Activated CD8-positive, alpha-beta memory T cell treated with anti-CD3 and anti-CD28 coated beads, Interleukin-2, amount 50 U/mL, for 1 hour (primary cell): ENCODE measurements around the gene ABR.
A peak's percentile ranks its signal among the peaks of the same experiment; 100 is the strongest.
"Not testable (repeated sequence)": the region's sequence is repeated elsewhere in the genome, so short reads cannot be mapped to it uniquely, and the experiment has no call there.

Experiments
- DNase-seq: peaks from one replicate; pipeline ENCODE4 v3.0.0-alpha.2; 2020; ENCODE audit errors: extremely low read depth

Gene ABR

DNA sequence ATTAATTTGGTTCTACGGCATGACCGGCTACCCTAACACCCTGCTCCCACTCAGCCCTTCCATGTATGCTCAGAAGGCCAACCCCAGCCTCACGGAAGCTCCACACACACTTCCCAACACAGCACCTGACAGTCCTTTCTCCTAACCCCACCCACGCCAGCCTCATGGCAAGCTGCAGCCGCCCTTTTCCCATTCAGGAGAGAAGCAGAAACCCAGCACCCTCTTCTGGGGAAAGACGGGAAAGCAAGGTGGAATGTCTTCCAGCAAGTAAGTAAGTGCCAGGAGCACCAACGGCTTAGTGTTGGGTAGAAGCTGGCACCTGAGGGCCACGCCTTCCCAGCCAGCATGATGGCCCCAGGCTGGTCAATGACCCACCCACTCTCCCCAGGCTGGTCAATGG lies 32.1 kb downstream of the ABR start:
- DNase-seq = no peak

DNA sequence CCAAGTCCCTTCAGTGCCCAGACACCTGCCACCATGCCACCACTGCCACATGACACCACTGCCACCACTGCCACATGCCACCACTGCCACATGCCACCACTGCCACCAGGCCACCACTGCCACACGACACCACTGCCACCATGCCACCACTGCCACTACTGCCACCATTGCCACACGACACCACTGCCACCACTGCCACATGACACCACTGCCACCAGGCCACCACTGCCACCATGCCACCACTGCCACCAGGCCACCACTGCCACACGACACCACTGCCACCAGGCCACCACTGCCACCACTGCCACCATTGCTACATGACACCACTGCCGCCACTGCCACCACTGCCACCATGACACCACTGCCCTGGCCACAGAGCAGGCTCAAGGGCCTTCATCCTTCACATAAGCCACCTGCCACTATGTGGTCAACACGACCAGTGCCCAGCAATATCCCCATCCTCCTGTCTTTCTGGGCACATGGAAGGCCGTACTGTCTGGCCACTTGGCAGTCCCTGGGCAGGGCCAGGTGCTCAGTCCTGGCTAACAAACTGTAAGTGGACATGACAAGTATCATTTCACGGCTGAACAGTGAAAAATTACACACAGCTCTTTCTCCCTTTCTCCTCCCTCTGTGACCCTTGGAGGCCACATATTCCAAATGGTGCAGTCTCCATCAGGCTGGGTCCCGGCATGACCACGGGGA lies 33.1 kb downstream of the ABR start:
- DNase-seq = no peak

DNA sequence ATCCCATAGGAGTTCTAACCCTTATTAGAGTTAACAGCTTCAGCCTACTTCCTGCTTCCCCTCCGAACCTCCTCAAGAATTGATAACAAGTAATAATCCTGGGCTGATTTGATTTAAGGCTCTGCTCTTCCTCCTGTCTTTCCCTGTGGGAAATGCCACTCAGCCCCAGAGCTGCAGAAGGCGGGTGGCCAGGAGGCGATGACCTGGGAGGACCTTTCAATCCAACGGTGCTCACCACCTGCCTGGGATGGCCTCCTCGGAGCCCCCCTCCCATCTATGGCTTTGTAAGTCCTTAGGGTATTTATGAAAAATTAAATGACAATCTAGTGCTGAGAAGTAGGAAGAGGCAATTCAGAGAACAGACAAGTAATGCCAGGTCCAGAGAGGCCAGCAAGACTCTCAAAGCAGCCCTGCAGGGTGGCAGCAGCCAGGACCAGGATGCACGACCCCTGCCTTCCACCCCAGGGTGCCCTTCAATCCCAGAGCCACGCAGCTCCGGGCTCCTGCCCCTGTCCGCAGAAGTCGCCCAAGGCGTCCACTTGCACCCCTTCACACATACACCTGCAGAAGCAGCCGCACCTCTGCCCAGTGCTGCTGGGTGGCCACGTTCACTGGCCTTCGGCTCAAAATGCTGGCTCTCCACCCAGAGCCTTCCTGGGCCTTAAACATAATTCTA lies 34.3 kb downstream of the ABR start:
- DNase-seq = no peak

DNA sequence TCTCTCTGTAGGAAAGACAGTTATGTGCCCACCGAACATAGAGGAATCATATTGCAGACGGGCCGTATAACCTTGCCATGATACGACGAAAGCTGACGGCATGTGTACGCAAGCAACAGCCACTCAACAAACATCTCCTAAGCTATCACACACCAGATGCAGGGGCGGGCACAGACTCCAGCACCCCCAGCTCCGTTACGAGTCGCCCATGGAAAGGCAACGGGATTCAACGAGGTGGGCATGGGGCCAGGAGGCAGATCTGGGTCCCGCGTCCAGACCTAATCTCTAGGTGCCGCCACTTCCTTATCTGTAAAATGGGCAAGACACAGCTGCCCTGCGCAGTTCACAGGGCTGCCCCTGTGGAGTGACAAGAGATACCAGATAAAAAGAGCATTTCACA lies 35.6 kb downstream of the ABR start:
- no peak for DNase-seq

DNA sequence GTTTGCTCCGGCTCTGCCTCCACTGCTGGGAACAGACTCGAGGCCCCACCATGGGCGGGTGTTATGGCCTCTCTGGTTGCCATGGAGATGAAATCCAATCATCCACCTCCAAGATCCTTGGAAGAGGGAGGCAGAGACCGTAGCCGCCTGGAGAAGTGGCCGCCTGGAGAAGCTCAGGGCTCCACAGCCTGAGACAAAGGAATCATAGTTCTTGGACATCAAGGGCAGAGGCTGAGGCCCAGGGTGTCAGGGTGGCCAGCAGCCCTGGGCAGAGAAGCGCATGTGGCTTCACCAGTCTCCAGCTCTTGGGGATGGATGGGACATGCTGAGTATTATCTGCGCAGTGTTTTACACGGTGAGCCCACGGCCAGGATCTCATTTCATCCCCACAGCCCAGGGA lies 36.2 kb downstream of the ABR start:
- DNase-seq = no peak

DNA sequence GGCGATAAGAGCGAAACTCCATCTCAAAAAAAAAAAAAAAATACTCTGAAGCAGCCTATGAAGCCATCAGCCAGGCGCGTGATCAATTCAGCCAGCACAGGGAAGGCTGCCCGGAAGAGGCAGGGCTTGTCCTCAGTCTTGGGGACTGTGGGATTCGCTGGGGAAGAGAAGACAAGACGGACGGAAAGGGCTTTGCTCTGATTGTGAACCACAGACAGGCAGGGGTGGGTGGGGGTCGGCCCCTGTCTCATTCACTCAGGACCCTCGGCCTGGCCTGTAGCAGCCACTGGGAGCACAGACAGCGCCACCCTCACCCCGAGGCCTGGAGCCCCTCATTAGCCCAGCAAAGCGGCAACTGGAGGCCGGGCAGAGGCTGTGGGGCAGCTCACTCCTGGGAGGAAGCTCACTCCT lies 37.2 kb downstream of the ABR start:
- no peak for DNase-seq

DNA sequence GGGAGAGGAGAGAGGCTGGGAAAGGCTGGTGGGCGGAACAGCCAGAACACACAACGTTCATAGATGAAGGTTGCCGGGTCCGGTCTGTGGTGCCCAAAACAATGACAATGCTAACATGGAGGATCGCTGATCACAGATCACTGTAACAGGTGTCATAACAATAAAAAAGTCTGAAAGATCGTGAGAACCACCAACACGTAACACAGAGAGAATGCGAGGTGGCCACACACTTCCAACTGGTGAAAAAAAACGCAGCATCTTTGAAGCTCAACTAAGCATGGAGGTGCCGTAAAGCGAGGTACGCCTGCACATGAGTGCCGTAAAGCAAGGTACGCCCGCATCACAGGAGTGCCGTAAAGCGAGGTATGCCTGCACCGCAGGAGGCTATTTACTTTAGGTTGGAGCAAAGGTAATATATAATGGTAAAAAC lies 42.3 kb downstream of the ABR start:
- DNase-seq = no peak

DNA sequence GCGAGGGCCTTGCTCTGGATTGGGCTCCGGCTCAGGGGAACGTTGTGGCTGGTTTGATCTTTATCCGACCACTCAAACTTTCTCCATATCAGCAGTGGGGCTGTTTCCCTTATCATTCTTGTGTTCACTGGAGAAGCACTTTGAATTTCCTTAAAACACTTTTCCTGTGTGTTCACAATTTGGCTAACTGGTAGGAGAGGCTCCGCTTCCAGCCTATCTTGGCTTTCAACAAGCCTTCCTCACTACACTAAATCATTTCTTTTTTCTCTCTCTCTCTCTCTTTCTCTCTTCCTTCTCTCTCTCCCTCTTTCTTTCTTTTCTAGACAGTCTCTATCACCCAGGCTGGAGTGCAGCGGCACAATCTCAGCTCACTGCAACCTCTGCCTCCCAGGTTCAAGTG lies 43.0 kb downstream of the ABR start:
- no peak for DNase-seq

DNA sequence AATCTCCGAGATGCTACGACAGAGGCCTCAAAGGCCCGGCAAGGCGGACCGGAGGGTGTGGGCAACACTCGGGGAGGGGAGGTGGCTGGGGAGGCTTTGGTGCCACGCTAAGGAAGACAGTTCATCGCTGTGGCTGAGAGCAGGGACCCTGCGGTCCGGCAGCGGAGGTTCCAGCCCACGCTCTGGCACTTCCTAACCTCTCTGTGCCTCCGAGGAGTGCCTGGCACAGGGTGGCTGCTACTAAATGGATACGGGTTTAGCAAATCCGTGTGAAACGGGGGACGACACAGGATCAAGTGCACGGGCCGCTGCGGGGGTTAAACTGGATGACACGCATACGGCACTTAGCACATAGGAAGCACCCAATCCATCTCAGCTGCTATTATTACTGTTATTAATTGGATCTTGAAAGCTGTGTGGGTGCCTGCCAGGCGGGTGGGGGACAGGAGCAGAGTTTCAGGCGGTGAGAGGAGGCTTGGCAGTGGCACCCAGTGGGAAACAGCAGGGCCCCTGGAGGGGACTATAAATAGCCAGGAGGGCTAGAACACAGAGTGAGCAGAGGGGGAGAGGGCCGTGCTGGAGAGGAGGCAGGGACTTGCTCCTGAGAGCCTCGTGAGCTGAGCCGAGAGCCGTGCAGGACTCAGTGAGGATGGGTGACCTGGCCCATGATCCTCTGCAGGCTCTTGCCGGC lies 45.0 kb downstream of the ABR start:
- no peak for DNase-seq

DNA sequence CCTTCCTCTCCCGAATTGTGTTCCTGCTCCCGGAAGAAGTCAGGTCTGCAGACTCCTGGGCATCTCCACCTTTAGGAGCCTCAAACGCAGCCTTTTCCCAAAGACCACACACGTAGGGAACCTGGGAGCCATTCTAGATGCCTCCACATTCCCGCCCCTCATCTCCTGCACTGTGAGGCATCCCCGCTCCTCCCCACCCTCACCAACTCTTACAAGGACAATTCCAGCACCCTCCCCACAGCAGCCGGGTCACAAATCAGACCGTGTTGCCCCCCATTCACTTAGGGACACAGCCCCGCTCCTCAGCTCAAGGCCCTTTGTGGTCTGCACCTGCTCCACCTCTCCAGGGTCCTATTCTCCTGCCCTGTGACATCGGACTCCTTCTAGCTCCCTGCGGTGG lies 49.6 kb downstream of the ABR start:
- DNase-seq = no peak

DNA sequence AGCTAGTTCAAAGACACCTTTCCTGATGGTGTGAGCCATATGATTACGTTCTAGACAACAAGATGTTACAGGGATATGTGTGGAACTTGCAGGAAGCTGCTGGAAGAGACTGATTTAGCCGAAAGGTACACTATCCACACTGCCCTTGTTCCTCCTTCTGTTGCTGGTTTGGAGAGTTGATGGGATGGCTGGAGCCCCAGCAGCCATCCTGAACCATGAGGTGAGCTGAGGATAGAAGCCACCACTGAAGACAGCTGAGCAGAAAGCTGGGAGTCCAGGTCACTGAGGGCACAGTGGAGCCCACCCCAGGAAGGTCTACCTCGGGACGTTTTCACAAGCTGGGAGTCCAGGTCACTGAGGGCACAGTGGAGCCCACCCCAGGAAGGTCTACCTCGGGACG lies 51.3 kb downstream of the ABR start:
- DNase-seq = not testable (repeated sequence)

DNA sequence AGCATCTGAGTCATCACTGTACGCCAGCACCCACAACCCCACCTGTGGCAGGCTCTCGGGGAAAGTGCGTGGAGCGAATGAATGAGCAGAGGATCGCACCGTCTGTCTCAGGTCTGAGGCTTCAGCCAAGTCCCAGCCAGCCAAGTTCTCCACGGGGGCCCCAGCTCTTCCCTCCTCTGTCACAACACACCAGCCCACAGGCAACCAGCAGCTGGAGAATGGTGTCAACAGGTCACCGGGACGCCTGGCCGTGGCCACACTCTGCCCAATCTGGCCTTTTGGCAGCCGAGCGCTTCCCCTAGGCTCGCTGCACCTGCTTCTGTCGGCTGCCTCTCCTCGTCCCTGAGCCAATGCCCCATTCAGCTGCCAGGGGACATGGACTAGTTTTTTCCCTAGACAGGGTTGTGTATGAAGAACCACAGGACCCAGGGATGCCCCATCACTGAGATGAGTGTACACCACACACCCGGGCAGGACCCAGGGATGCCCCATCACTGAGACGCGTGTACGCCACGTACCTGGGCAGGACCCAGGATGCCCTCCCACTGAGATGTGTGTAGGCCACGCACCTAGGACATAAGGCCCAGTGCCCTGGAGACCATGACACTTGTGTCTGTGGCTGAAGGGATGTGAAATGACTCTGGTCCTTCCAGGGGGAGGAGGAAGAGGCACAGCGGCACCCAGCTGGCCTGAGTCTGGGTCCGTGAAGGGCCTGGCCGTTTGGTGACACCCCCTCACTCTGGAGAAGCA lies 52.8 kb downstream of the ABR start:
- DNase-seq = no peak

DNA sequence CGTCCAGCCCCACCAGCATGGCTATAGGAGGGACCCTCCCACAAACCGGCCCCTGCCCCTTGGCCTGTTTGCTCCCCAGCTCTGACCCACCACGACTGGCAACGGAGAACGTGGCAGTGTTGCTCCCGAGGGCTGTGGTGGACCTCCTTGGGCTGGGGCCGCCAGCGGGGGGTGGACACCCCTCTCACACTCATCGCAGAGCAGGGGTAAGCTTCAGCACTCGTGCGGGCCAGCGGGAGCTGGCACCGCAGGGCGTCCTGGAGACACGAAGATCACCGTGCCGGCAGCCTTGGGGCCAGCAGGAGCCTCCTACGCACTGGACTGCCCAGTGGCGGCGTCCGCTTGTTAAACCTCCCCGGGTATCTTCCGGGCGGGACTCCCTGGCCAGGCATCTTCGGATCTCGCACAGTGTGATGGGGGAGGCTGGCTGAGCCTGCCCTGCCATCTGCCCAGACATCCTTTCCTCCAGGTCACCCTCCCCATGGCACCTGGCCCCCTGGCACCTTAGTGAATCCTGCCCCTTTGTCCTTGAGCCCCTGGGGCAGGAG lies 53.5 kb downstream of the ABR start:
- no peak for DNase-seq

DNA sequence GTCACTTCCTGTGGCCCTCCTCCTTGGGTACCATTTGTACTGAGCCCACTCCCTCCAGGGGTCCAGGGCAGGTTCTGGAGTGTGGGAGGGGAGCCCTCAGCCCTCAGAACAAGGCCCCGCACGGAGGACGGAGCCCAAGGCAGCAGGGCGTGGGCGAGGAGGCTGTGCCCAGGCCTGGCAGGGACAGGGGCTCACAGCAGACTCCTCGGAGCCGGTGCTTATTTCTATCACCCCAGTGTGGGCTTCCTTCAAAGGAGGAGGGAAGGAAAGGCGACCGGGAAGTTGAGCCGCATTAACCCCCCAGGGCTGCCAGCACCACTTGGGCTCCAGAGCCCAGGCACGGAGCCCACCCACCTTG lies 54.0 kb downstream of the ABR start:
- no peak for DNase-seq

DNA sequence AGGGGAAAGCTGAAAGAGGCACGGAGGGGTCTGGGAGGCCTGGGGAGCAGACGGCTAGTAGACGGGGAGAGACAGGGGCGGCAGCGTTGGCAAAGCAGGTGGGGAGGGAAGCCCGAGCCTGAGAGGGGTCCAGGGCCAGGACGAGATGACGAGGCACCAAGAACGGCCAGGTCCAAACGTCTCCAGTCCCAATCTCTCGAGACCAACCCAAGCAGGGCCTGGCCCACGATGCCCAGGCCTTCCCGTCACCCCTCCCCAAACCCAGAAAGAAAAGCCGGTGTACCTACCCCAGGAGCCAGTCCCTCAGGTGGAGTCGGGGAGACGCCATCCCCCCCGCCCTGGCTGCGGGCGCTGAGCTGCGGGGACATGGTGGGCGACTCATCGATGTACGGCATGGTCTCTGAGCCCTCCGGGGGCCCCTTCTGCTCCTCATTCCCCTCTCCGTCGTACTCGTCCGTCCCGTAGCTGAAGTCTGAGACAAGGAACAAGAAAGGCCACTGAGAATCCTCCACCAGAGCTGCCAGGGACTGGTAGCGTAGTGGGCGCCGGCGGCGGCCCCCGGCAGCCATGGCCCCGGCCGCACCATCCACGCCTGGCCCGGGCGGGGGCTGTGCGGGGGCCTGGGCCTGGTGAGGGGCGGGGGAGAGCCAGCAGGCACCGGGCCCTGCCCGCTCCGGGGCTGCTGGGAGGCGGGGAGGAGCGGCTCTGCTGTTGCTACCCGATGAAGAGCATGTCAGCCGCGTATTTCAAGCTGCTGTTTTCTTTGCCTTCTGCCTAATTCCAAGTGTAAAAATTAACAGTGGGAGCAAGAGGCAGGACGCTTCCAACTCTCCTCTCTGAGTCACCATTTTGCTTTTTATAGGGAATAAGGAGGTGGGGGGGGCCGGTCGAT lies 54.6 kb downstream of the ABR start:
- DNase-seq = no peak

DNA sequence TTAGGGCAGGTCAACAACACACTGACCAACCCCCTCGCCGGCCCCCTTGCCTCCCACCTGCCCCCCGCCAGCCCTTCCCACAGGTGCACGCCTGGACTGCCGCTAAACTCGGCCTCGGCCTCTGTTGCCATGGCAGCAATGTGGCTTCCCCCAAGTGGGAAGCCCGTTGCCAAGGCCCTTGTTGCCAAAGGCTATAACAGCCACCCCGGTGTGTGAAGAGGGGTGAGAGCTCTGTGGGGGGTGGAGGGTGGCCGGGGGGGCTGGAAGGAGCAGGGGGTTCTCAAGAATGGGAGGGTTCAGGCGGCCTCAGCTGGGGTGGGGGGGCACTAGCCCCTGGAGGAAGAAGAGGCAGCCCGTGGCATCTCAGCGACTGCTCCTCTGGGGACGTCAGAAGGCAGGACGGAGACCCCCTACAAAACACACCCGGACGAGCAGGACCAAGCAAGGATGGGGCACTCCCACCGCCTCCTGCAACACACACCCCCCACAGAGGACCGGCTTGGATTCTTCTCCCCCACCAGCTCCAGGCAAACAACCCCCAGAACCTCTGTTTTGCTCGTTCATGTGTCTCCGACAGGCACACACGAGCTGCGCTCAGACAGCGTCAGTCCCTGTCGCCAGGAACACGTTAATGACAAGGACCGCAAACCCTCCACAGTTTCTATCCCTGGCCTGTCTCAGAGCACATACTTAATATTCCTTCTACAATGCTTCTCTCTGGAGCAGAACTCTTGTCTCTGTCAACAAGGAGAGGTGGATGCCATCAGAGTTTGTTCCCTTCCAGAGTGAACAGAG lies 55.7 kb downstream of the ABR start:
- DNase-seq = no peak

DNA sequence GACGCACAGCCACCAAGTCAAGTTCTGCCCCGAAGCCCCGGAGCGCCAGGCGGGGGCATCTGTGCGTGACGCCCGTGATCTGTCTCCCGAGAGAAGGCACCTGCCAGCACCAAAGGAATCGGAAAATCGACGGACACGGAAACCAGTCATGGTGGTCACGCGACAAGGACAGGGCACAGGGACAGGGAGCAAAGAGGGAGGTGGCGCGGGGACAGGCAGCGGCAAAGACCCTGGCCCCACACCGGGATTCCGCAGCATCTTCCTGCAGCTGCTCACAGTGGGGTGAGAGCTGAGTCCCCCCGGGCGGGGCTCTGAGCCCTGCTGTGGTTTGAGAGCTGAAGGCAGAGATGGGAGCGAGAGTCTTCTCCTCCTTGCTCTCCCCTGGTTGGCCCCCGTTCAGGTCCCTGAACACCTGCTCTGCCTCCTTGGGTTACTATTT lies 56.4 kb downstream of the ABR start:
- no peak for DNase-seq

DNA sequence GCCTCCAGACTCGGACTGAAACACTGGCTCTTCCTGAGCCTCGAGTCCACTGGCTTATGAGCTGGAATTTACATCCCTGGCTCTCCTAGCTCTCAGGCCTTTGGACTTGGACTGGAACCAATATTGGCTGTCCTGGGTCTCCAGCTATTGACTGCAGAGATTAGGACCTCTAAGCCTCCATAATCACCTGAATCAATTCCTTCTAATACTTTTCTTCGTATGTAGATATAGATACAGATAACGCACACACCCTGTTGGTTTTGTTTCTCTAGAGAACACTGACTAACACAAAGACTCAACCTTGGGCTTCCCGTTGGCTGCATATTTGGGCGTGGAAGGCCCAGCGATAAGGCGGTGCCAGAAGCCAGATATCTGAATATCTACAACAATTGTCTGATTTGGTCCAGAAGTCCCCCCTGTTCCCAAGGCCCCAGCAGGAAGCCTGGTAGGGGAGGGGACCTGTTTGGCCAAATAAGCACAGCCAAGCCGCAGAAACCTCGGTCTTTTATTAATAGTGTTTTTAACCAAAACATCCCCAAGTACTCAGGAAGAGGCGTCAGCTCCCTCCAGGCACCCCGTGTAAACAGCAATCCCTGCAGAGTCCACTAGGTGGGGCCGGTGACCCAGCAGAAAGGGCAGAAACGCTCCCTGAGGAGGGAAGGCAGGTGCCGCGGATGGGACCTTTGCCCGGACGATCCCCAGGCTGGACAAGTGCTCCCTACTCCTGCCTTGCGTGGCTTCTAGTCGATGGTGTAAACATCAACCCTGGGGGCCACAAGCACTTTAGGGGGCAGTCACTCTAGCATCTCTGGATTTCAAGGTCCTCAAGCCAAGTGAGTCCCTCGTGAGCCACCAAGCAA lies 57.0 kb downstream of the ABR start:
- peak; percentile 37 for DNase-seq

DNA sequence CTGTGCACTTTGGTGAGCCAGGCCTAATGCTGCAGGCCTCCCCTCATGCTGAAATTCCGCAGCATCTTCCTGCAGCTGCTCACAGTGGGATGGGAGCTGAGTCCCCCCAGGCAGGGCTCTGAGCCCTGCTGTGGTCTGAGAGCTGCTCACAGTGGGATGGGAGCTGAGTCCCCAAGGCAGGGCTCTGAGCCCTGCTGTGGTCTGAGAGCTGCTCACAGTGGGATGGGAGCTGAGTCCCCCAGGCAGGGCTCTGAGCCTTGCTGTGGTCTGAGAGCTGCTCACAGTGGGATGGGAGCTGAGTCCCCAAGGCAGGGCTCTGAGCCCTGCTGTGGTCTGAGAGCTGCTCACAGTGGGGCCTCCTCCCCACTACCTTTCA lies 58.4 kb downstream of the ABR start:
- not testable (repeated sequence) for DNase-seq
